ENCODE measurements around the gene ITGB2. TPM values are rescaled to one million over a fixed set of nuclear protein-coding genes. Genes with fewer than 3 reads are reported as not detected.

ITGB2 gene
- total RNA-seq, 8 experiments from 2014 or later = 0.05 to 0.85 (median 0.56) TPM; not detected in 3

- WGBS, 10 experiments = 89 to 100% (median 95%) methylated on average over 2 to 10 of the region's 24 CpGs; no CpG with 5 or more reads in 5 of the 10 experiments
- ATAC-seq (replicated peaks in 6 of 8) = peak in 1 of 8 experiments; percentile 1
- Histone ChIP-seq H3K4me1 (replicated peaks in 1 of 2) (peaks cover 5 to 8% of the 10 kb centered on the region in 2 donors), H3K27ac (no peak overlapping the region), H3K4me3 (no peak overlapping the region)
- in situ Hi-C loops (cut with MboI; ENCODE audit: low pct_unique_long_range_greater_than_20kb in 2 of 9, low sequenced_read_pairs in 9 of 9, unreplicated experiment in 9 of 9) = loop anchor here in 1 of 9 experiments (25.0 kb wide), 1 partner anchor 110 kb away; no protein-coding TSS in a partner anchor
Measured at GRCh38 chr21:44847261-44848056, 73.2 kb downstream of the ITGB2 start.

GRCh38 chr21:44846485-44847260 is 74.0 kb downstream of the ITGB2 start:
- ATAC-seq (replicated peaks in 6 of 8) = peak in 3 of 8 experiments; percentile 20 to 54 (median 46)
- H3K27ac ChIP-seq = no peak overlapping the region
- in situ Hi-C loops (cut with MboI; ENCODE audit: low pct_unique_long_range_greater_than_20kb in 2 of 9, low sequenced_read_pairs in 9 of 9, unreplicated experiment in 9 of 9) = loop anchor here in 1 of 9 experiments (25.0 kb wide), 1 partner anchor 109 kb away; no protein-coding TSS in a partner anchor
- no peak overlapping the region for H3K4me3 ChIP-seq
- WGBS, 10 experiments = 8 to 78% (median 40%) methylated on average over 1 to 14 of the region's 27 CpGs; no CpG with 5 or more reads in 3 of the 10 experiments
- H3K4me1 ChIP-seq (replicated peaks in 1 of 2) = peaks cover 5 to 8% of the 10 kb centered on the region in 2 donors

- 7 to 88% (median 24%) methylated on average over 1 of the region's 1 CpG; no CpG with 5 or more reads in 6 of the 10 experiments for WGBS, 10 experiments
- ATAC-seq (replicated peaks in 6 of 8) = no peak
- in situ Hi-C loops (cut with MboI; ENCODE audit: low pct_unique_long_range_greater_than_20kb in 2 of 9, low sequenced_read_pairs in 9 of 9, unreplicated experiment in 9 of 9) = loop anchor here in 1 of 9 experiments (25.0 kb wide), 1 partner anchor 109 kb away; no protein-coding TSS in a partner anchor
- Histone ChIP-seq H3K4me1 (replicated peaks in 1 of 2) (peaks cover 5 to 8% of the 10 kb centered on the region in 2 donors), H3K4me3 (no peak overlapping the region), H3K27ac (no peak overlapping the region)
Measured at GRCh38 chr21:44846224-44846484, 74.5 kb downstream of the ITGB2 start.

- ATAC-seq (replicated peaks in 6 of 8) = peak; percentile 62 to 95 (median 90)
- peaks cover 5 to 8% of the 10 kb centered on the region in 2 donors for H3K4me1 ChIP-seq (replicated peaks in 1 of 2)
- no peak overlapping the region for H3K27ac ChIP-seq
- in situ Hi-C loops (cut with MboI; ENCODE audit: low pct_unique_long_range_greater_than_20kb in 2 of 9, low sequenced_read_pairs in 9 of 9, unreplicated experiment in 9 of 9) = loop anchor here in 1 of 9 experiments (25.0 kb wide), 1 partner anchor 108 kb away; no protein-coding TSS in a partner anchor
- 4 to 100% (median 36%) methylated on average over 1 to 8 of the region's 34 CpGs; no CpG with 5 or more reads in 2 of the 10 experiments for WGBS, 10 experiments
- H3K4me3 ChIP-seq = peak overlapping the region in 1 of 5 donors; percentile 7
Measured at GRCh38 chr21:44845418-44846223, 75.1 kb downstream of the ITGB2 start.

GRCh38 chr21:44844256-44844655 is 76.4 kb downstream of the ITGB2 start:
- in situ Hi-C loops (cut with MboI; ENCODE audit: low pct_unique_long_range_greater_than_20kb in 2 of 9, low sequenced_read_pairs in 9 of 9, unreplicated experiment in 9 of 9) = loop anchor here in 1 of 9 experiments (25.0 kb wide), 1 partner anchor 107 kb away; no protein-coding TSS in a partner anchor
- Histone ChIP-seq H3K4me3 (no peak overlapping the region), H3K27ac (no peak overlapping the region), H3K4me1 (replicated peaks in 1 of 2) (peaks cover 5 to 8% of the 10 kb centered on the region in 2 donors)
- 33 to 80% (median 45%) methylated on average over 1 to 4 of the region's 16 CpGs; no CpG with 5 or more reads in 6 of the 10 experiments for WGBS, 10 experiments
- ATAC-seq (replicated peaks in 6 of 8) = no peak

GRCh38 chr21:44842721-44843445 is 77.8 kb downstream of the ITGB2 start:
- peaks cover 5 to 8% of the 10 kb centered on the region in 2 donors for H3K4me1 ChIP-seq (replicated peaks in 1 of 2)
- no peak overlapping the region for H3K4me3 ChIP-seq
- 70 to 90% (median 80%) methylated on average over 2 to 7 of the region's 23 CpGs; no CpG with 5 or more reads in 6 of the 10 experiments for WGBS, 10 experiments
- no peak for ATAC-seq (replicated peaks in 6 of 8)
- no peak overlapping the region for H3K27ac ChIP-seq
- in situ Hi-C loops (cut with MboI; ENCODE audit: low pct_unique_long_range_greater_than_20kb in 2 of 9, low sequenced_read_pairs in 9 of 9, unreplicated experiment in 9 of 9) = loop anchor here in 1 of 9 experiments (25.0 kb wide), 1 partner anchor 106 kb away; no protein-coding TSS in a partner anchor

GRCh38 chr21:44842087-44842486 is 78.6 kb downstream of the ITGB2 start:
- no peak overlapping the region for H3K27ac ChIP-seq
- H3K4me3 ChIP-seq = no peak overlapping the region
- in situ Hi-C loops (cut with MboI; ENCODE audit: low pct_unique_long_range_greater_than_20kb in 2 of 9, low sequenced_read_pairs in 9 of 9, unreplicated experiment in 9 of 9) = loop anchor here in 1 of 9 experiments (25.0 kb wide), 1 partner anchor 105 kb away; no protein-coding TSS in a partner anchor
- H3K4me1 ChIP-seq (replicated peaks in 1 of 2) = peaks cover 5 to 8% of the 10 kb centered on the region in 2 donors
- ATAC-seq (replicated peaks in 6 of 8) = no peak
- 52 to 100% (median 80%) methylated on average over 2 to 9 of the region's 10 CpGs; no CpG with 5 or more reads in 4 of the 10 experiments for WGBS, 10 experiments

- in situ Hi-C loops (cut with MboI; ENCODE audit: low pct_unique_long_range_greater_than_20kb in 2 of 9, low sequenced_read_pairs in 9 of 9, unreplicated experiment in 9 of 9) = loop anchor here in 1 of 9 experiments (25.0 kb wide), 1 partner anchor 103 kb away; no protein-coding TSS in a partner anchor
- Histone ChIP-seq H3K27ac (no peak overlapping the region), H3K4me3 (no peak overlapping the region), H3K4me1 (replicated peaks in 1 of 2) (peaks cover 5 to 7% of the 10 kb centered on the region in 2 donors)
- 40 to 100% (median 70%) methylated on average over 1 to 4 of the region's 11 CpGs; no CpG with 5 or more reads in 7 of the 10 experiments for WGBS, 10 experiments
- ATAC-seq (replicated peaks in 6 of 8) = no peak
Measured at GRCh38 chr21:44840771-44841170, 79.9 kb downstream of the ITGB2 start.

GRCh38 chr21:44838951-44839350 is 81.7 kb downstream of the ITGB2 start:
- no peak overlapping the region for H3K27ac ChIP-seq
- 53 to 100% (median 91%) methylated on average over 2 to 7 of the region's 9 CpGs; no CpG with 5 or more reads in 5 of the 10 experiments for WGBS, 10 experiments
- in situ Hi-C loops (cut with MboI; ENCODE audit: low pct_unique_long_range_greater_than_20kb in 2 of 9, low sequenced_read_pairs in 9 of 9, unreplicated experiment in 9 of 9) = loop anchor here in 1 of 9 experiments (25.0 kb wide), 1 partner anchor 102 kb away; no protein-coding TSS in a partner anchor
- peaks cover 4 to 5% of the 10 kb centered on the region in 2 donors for H3K4me1 ChIP-seq (replicated peaks in 1 of 2)
- H3K4me3 ChIP-seq = no peak overlapping the region
- peak in 1 of 8 experiments; percentile 11 for ATAC-seq (replicated peaks in 6 of 8)

- 88% methylated on average over 6 of the region's 30 CpGs; no CpG with 5 or more reads in 9 of the 10 experiments for WGBS, 10 experiments
- ATAC-seq (replicated peaks in 6 of 8) = peak in 4 of 8 experiments; percentile 12 to 55 (median 36)
Measured at GRCh38 chr21:44838039-44838895, 82.4 kb downstream of the ITGB2 start.

More at GRCh38 chr21:44838039-44838895, 82.4 kb downstream of the ITGB2 start:
- no peak overlapping the region for H3K27ac ChIP-seq
- H3K4me3 ChIP-seq = no peak overlapping the region
- H3K4me1 ChIP-seq (replicated peaks in 1 of 2) = peaks cover 4 to 5% of the 10 kb centered on the region in 2 donors
- in situ Hi-C loops (cut with MboI; ENCODE audit: low pct_unique_long_range_greater_than_20kb in 2 of 9, low sequenced_read_pairs in 9 of 9, unreplicated experiment in 9 of 9) = loop anchor here in 1 of 9 experiments (25.0 kb wide), 1 partner anchor 101 kb away; no protein-coding TSS in a partner anchor
